ENCODE measurements around the gene KCNB1. TPM values are rescaled to one million over a fixed set of nuclear protein-coding genes. Genes with fewer than 3 reads are reported as not detected.

The KCNB1 gene
- total and polyA plus RNA-seq, 2 donors (not counting 1 experiment from before 2014, with no cell fraction given) = under 0.01 to 0.07 TPM

GRCh38 chr20:49446080-49446479 is 36.4 kb downstream of the KCNB1 start:
- H3K4me3 ChIP-seq (replicated peaks in 1 of 4; ENCODE audit: control extremely low read depth in 1 of 4, insufficient read depth in 1 of 4, low read depth in 3 of 4, low read length in 4 of 4) = no peak overlapping the region
- peaks cover 12% of the 10 kb centered on the region for H3K27me3 ChIP-seq (ENCODE audit: control insufficient read depth, insufficient read depth, low read length)
- no peaks in the 10 kb centered on the region for H3K4me1 ChIP-seq (ENCODE audit: control insufficient read depth, extremely low read depth, insufficient read depth, low read length)
- H3K9me3 ChIP-seq (ENCODE audit: control insufficient read depth, insufficient read depth, low read depth, low read length) = no peaks in the 10 kb centered on the region
- H3K36me3 ChIP-seq (ENCODE audit: control insufficient read depth, insufficient read depth, low read length) = no peaks in the 10 kb centered on the region
- no peak overlapping the region for H3K9ac ChIP-seq (ENCODE audit: insufficient read depth, low read length)
- no peak overlapping the region for H3K4me2 ChIP-seq (ENCODE audit: extremely low read depth, insufficient read depth, low read length)
- DNase-seq (ENCODE audit: low read depth in 2 of 2) = no peak
- TF ChIP-seq EZH2 (IDR thresholded peaks at IDR 0.05; ENCODE audit: low read length, missing control alignments) = no peak
- no peak for TF ChIP-seq CTCF (conservative IDR thresholded peaks at IDR 0.05 in 1 of 2, IDR thresholded peaks at IDR 0.05 in 1 of 2; ENCODE audit: low read depth in 1 of 2, low read length in 2 of 2)
- no peak overlapping the region for H2AFZ ChIP-seq (ENCODE audit: low read length)
- H3K27ac ChIP-seq (ENCODE audit: insufficient read depth, low read length) = no peak overlapping the region
- H3K79me2 ChIP-seq (ENCODE audit: control insufficient read depth, insufficient read depth, low read length) = no peaks in the 10 kb centered on the region
- no peaks in the 10 kb centered on the region for H4K20me1 ChIP-seq (ENCODE audit: control insufficient read depth, extremely low read depth, insufficient read depth, low read length)

GRCh38 chr20:49445176-49445575 is 37.3 kb downstream of the KCNB1 start:
- H3K79me2 ChIP-seq (ENCODE audit: control insufficient read depth, insufficient read depth, low read length) = no peaks in the 10 kb centered on the region
- DNase-seq (ENCODE audit: low read depth in 2 of 2) = no peak
- TF ChIP-seq EZH2 (IDR thresholded peaks at IDR 0.05; ENCODE audit: low read length, missing control alignments) (no peak), CTCF (conservative IDR thresholded peaks at IDR 0.05 in 1 of 2, IDR thresholded peaks at IDR 0.05 in 1 of 2; ENCODE audit: low read depth in 1 of 2, low read length in 2 of 2) (no peak)
- no peaks in the 10 kb centered on the region for H4K20me1 ChIP-seq (ENCODE audit: control insufficient read depth, extremely low read depth, insufficient read depth, low read length)
- H3K4me1 ChIP-seq (ENCODE audit: control insufficient read depth, extremely low read depth, insufficient read depth, low read length) = no peaks in the 10 kb centered on the region
- H3K9me3 ChIP-seq (ENCODE audit: control insufficient read depth, insufficient read depth, low read depth, low read length) = no peaks in the 10 kb centered on the region
- H3K36me3 ChIP-seq (ENCODE audit: control insufficient read depth, insufficient read depth, low read length) = no peaks in the 10 kb centered on the region
- no peak overlapping the region for H3K27ac ChIP-seq (ENCODE audit: insufficient read depth, low read length)
- no peak overlapping the region for H3K9ac ChIP-seq (ENCODE audit: insufficient read depth, low read length)
- no peak overlapping the region for H3K4me3 ChIP-seq (replicated peaks in 1 of 4; ENCODE audit: control extremely low read depth in 1 of 4, insufficient read depth in 1 of 4, low read depth in 3 of 4, low read length in 4 of 4)
- H3K27me3 ChIP-seq (ENCODE audit: control insufficient read depth, insufficient read depth, low read length) = peaks cover 12% of the 10 kb centered on the region
- H2AFZ ChIP-seq (ENCODE audit: low read length) = no peak overlapping the region
- H3K4me2 ChIP-seq (ENCODE audit: extremely low read depth, insufficient read depth, low read length) = no peak overlapping the region

- Histone ChIP-seq H3K36me3 (ENCODE audit: control insufficient read depth, insufficient read depth, low read length) (no peaks in the 10 kb centered on the region), H3K4me2 (ENCODE audit: extremely low read depth, insufficient read depth, low read length) (no peak overlapping the region), H3K27ac (ENCODE audit: insufficient read depth, low read length) (no peak overlapping the region), H3K79me2 (ENCODE audit: control insufficient read depth, insufficient read depth, low read length) (no peaks in the 10 kb centered on the region), H4K20me1 (ENCODE audit: control insufficient read depth, extremely low read depth, insufficient read depth, low read length) (no peaks in the 10 kb centered on the region), H3K4me3 (replicated peaks in 1 of 4; ENCODE audit: control extremely low read depth in 1 of 4, insufficient read depth in 1 of 4, low read depth in 3 of 4, low read length in 4 of 4) (no peak overlapping the region), H3K27me3 (ENCODE audit: control insufficient read depth, insufficient read depth, low read length) (peaks cover 12% of the 10 kb centered on the region), H3K9ac (ENCODE audit: insufficient read depth, low read length) (no peak overlapping the region), H3K4me1 (ENCODE audit: control insufficient read depth, extremely low read depth, insufficient read depth, low read length) (no peaks in the 10 kb centered on the region), H2AFZ (ENCODE audit: low read length) (no peak overlapping the region), H3K9me3 (ENCODE audit: control insufficient read depth, insufficient read depth, low read depth, low read length) (no peaks in the 10 kb centered on the region)
- DNase-seq (ENCODE audit: low read depth in 2 of 2) = no peak
- no peak for TF ChIP-seq CTCF (conservative IDR thresholded peaks at IDR 0.05 in 1 of 2, IDR thresholded peaks at IDR 0.05 in 1 of 2; ENCODE audit: low read depth in 1 of 2, low read length in 2 of 2)
- TF ChIP-seq EZH2 (IDR thresholded peaks at IDR 0.05; ENCODE audit: low read length, missing control alignments) = no peak
Observed at GRCh38 chr20:49444553-49444990, 37.9 kb downstream of the KCNB1 start.

All from fibroblast of lung (primary cell).